ENCODE data around the gene TRIM46. TPM values are rescaled to one million over a fixed set of nuclear protein-coding genes. Genes with fewer than 3 reads are reported as not detected.
A peak's percentile ranks its signal among the peaks of the same experiment; 100 is the strongest.

The TRIM46 gene
- total and polyA plus RNA-seq, 9 of the 15 experiments (the other 6 are each of a cell fraction or from before 2014, with no cell fraction given): 0.05 to 0.60 (median 0.16) TPM; not detected in 3

DNA sequence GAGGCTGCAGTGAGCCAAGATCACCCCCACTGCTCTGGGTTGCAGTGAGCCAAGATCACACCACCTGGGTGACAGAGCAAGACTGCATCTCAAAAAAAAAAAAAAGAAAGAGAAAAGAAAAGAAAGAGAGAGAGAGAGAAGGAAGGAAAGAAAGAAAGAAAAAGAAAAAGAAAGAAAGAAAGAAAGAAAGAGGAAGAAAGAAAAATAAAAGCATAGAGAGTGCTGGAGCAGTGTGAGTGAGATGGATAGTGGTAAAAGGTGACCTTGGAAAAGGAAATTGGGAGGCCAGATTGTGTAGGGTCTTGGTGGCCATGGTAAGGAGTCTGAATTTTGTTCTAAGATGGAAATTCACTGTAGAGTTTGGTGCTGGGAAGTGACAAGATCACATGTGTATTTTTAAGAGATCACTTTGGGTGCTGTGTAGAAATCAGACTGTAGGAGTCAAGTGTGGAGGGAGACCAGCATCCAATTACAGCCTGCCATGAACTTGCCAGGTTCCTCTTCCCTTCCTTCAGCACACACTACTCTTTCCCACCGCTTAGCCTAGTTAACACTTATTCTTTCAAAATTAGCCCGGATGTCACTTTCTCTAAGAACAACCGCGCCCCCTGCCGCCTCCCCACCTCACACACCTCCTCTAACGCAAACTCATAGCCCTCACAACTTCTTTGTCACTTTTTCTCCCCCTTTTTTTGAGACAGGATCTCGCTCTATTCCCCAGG is 52.7 kb downstream of the TRIM46 start (continued):
- peak; percentile 68 for TF ChIP-seq NEUROD1 (IDR thresholded peaks at IDR 0.05; ENCODE audit: borderline replicate concordance, low read depth, low read length, partially characterized antibody)
- no peak for TF ChIP-seq ZNF282 (CRISPR knock-in tag; IDR thresholded peaks at IDR 0.05)
- no peak for TF ChIP-seq ZNF324 (CRISPR knock-in tag; IDR thresholded peaks at IDR 0.05)
- TF ChIP-seq ZNF589 (CRISPR knock-in tag; IDR thresholded peaks at IDR 0.05; ENCODE audit: low read depth): peak; percentile 54; the same call in 1 of the 2 replicates
- TF ChIP-seq ZNF175 (CRISPR knock-in tag; IDR thresholded peaks at IDR 0.05; ENCODE audit: low read depth): no peak; the same call in 1 of the 2 replicates
- TF ChIP-seq ZFP36 (IDR thresholded peaks at IDR 0.05; ENCODE audit: low read depth, low read length, partially characterized antibody): peak; percentile 43
- TF ChIP-seq, protein P1, sequence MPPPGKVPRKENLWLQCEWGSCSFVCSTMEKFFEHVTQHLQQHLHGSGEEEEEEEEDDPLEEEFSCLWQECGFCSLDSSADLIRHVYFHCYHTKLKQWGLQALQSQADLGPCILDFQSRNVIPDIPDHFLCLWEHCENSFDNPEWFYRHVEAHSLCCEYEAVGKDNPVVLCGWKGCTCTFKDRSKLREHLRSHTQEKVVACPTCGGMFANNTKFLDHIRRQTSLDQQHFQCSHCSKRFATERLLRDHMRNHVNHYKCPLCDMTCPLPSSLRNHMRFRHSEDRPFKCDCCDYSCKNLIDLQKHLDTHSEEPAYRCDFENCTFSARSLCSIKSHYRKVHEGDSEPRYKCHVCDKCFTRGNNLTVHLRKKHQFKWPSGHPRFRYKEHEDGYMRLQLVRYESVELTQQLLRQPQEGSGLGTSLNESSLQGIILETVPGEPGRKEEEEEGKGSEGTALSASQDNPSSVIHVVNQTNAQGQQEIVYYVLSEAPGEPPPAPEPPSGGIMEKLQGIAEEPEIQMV (tag; conservative IDR thresholded peaks at IDR 0.05; ENCODE audit: low read depth): 0 out of 2 replicates have a peak, but pooled peaks have one; percentile 48
- TF ChIP-seq, protein P2, sequence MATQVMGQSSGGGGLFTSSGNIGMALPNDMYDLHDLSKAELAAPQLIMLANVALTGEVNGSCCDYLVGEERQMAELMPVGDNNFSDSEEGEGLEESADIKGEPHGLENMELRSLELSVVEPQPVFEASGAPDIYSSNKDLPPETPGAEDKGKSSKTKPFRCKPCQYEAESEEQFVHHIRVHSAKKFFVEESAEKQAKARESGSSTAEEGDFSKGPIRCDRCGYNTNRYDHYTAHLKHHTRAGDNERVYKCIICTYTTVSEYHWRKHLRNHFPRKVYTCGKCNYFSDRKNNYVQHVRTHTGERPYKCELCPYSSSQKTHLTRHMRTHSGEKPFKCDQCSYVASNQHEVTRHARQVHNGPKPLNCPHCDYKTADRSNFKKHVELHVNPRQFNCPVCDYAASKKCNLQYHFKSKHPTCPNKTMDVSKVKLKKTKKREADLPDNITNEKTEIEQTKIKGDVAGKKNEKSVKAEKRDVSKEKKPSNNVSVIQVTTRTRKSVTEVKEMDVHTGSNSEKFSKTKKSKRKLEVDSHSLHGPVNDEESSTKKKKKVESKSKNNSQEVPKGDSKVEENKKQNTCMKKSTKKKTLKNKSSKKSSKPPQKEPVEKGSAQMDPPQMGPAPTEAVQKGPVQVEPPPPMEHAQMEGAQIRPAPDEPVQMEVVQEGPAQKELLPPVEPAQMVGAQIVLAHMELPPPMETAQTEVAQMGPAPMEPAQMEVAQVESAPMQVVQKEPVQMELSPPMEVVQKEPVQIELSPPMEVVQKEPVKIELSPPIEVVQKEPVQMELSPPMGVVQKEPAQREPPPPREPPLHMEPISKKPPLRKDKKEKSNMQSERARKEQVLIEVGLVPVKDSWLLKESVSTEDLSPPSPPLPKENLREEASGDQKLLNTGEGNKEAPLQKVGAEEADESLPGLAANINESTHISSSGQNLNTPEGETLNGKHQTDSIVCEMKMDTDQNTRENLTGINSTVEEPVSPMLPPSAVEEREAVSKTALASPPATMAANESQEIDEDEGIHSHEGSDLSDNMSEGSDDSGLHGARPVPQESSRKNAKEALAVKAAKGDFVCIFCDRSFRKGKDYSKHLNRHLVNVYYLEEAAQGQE (IDR thresholded peaks at IDR 0.05; ENCODE audit: borderline replicate concordance): peak; percentile 77; the same call in 1 of the 2 replicates
- TF ChIP-seq, protein P2 (CRISPR knock-in tag; IDR thresholded peaks at IDR 0.05; ENCODE audit: low read depth): no peak
- no peak for TF ChIP-seq KDM2B (CRISPR knock-in tag; IDR thresholded peaks at IDR 0.05)
- TF ChIP-seq, protein P3, sequence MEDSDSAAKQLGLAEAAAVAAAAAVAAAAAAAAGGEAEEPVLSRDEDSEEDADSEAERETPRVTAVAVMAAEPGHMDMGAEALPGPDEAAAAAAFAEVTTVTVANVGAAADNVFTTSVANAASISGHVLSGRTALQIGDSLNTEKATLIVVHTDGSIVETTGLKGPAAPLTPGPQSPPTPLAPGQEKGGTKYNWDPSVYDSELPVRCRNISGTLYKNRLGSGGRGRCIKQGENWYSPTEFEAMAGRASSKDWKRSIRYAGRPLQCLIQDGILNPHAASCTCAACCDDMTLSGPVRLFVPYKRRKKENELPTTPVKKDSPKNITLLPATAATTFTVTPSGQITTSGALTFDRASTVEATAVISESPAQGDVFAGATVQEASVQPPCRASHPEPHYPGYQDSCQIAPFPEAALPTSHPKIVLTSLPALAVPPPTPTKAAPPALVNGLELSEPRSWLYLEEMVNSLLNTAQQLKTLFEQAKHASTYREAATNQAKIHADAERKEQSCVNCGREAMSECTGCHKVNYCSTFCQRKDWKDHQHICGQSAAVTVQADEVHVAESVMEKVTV (CRISPR knock-in tag; IDR thresholded peaks at IDR 0.05): peak; percentile 46
- TF ChIP-seq ZNF431 (CRISPR knock-in tag; IDR thresholded peaks at IDR 0.05): no peak
- TF ChIP-seq, protein P4, sequence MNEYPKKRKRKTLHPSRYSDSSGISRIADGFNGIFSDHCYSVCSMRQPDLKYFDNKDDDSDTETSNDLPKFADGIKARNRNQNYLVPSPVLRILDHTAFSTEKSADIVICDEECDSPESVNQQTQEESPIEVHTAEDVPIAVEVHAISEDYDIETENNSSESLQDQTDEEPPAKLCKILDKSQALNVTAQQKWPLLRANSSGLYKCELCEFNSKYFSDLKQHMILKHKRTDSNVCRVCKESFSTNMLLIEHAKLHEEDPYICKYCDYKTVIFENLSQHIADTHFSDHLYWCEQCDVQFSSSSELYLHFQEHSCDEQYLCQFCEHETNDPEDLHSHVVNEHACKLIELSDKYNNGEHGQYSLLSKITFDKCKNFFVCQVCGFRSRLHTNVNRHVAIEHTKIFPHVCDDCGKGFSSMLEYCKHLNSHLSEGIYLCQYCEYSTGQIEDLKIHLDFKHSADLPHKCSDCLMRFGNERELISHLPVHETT (CRISPR knock-in tag; conservative IDR thresholded peaks at IDR 0.05 in 1 of 2, IDR thresholded peaks at IDR 0.05 in 1 of 2): no peak
- no peak for TF ChIP-seq ZKSCAN3 (CRISPR knock-in tag; IDR thresholded peaks at IDR 0.05)
